D341Med (cell line): ENCODE data around the gene NEURL1.
"Not testable (repeated sequence)": the region's sequence is repeated elsewhere in the genome, so short reads cannot be mapped to it uniquely, and the experiment has no call there.

Experiments
- DNase-seq: peaks from one replicate; pipeline ENCODE4 v3.0.0; 2012; ENCODE audit warnings: low spot score

NEURL1 gene

DNA sequence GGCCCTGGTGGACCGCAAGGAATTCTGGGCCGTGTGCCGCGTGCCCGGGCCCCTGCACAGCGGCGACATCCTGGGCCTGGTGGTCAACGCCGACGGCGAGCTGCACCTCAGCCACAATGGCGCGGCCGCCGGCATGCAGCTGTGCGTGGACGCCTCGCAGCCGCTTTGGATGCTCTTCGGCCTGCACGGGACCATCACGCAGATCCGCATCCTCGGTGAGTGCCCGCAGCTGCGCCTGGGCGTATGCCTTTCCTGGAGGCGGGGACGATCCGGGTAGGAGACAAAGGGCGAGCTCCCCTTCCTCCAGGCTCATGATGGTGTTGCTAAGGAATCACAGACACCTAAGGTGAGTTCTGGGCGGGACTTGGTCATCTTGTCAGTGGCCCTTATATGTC, 91.5 kb downstream of the NEURL1 start:
- no peak for DNase-seq

GRCh38 chr10:103587073-103587472, 93.6 kb downstream of the NEURL1 start:
- no peak for DNase-seq

GRCh38 chr10:103589074-103589630, 95.6 kb downstream of the NEURL1 start:
- DNase-seq, result no peak

GRCh38 chr10:103590060-103590459, 96.6 kb downstream of the NEURL1 start:
- no peak for DNase-seq

DNA sequence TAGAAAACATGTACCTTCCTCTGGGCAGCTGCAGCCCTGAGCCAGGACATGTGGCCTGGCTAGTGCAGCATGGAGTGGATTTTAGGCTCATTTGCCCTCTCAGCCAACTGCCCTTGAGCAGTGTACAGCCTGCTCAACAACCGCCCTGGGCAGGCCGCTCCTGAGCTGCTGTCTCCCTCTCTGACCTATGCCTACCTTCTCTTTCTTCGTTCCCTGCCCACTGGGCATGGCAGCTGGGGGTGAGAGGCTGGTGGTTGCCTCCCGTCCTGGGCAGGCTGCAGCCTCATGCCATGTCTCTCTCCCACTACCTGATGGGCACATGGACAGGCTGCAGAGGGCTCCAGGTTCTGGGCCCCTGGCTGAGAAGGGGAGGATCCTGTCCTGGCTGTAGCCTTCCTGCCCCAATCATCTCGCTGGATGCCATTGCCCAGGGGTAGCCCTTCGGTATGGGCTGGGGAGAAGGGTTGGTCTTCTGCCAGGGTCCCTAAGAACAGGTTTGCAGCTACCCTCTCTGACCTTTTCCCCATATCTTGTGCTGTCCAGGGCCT, 97.3 kb downstream of the NEURL1 start:
- no peak for DNase-seq

GRCh38 chr10:103592186-103593021, 98.9 kb downstream of the NEURL1 start:
- peak; percentile 77 for DNase-seq

DNA sequence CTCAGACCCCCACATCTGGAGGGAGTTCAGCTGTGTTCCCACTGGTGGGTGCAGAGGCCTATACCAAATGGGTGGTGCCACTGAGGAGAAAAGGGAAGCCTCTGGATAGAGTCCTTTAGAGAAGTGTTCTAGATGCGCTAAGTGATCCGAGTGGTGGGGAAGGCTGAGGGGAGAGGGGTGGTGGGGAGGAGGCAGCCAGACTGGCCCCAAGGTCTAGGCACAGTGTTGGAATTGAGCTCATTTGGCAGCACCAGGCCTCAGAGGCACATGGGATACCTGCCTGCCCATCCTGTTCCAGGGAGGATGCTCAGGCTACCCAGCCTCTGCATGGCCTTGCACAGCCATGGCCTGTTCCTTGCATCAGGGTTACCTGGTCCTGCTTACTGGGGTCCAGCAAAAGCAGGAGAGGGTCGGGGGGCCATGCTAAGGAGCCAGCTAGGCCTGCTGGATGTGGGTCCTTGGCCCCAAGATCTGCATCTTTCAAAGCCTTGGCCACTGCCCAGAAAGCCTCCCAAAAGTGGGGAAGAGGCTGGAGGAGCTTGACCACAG, 99.6 kb downstream of the NEURL1 start:
- no peak for DNase-seq

GRCh38 chr10:103595933-103596726, 102.6 kb downstream of the NEURL1 start:
- no peak for DNase-seq

DNA sequence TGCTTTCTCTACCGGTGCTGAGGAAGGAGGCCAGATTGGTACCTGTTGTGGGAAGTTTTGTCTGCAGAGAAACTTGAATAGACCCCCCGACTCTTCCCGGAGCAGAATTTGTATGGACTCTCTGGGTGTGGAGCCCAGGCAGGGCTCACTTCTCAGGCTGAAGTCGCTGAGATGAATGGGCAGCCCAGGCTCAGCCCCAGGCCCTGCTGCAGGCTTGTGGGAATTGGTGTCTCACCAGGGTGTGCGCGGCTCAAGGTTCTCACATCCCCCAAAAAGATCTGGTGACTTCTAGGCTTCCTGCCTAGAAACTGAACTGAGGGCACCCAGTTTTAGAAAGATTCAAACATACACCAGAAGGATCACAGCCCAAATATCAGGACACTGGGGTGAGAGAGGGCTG, 103.5 kb downstream of the NEURL1 start:
- no peak for DNase-seq

- DNase-seq, result peak; percentile 79
Observed at GRCh38 chr10:103598654-103599115, 105.2 kb downstream of the NEURL1 start.

DNA sequence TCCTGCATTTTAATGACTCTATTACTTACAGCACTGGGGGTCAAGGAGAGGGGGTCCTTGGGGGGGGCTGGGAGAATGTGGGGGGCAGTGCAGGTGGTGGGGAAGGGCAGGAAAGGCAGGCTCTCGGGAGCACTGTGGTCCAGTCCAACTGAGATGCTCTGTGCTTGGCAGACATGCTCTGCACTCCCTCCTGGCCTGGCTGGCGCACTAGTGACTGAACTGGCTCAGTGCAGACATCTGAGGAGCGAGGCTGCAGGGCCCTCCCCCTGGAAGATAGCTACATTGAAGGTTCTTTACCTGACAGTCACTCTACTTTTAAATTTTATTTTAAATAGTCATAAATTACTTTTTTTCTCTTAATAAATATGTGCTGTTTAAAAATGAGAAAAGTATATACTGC, 105.7 kb downstream of the NEURL1 start:
- DNase-seq, result no peak

DNA sequence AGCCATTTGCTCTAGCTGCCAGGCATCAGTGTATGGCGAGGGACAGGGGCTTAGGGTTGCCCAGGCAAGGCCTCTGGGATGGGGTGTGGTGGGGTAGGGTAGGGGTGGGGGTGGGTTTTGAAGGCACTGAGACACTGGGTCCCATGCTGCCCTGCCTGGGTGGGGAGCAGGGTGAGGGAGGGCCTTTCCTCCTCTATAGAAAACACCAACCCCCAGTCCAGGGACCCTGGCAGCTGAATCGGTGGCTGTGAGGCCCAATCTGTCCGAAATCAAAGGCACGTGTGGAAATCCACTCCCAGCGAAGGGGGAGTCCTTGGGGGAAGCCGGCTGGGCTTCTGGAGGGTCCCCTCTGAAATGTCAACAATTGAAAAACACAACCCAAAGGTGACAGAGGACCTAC, 106.4 kb downstream of the NEURL1 start:
- DNase-seq, result no peak

- DNase-seq, result no peak
Observed at GRCh38 chr10:103600325-103600724, 106.8 kb downstream of the NEURL1 start.

DNA sequence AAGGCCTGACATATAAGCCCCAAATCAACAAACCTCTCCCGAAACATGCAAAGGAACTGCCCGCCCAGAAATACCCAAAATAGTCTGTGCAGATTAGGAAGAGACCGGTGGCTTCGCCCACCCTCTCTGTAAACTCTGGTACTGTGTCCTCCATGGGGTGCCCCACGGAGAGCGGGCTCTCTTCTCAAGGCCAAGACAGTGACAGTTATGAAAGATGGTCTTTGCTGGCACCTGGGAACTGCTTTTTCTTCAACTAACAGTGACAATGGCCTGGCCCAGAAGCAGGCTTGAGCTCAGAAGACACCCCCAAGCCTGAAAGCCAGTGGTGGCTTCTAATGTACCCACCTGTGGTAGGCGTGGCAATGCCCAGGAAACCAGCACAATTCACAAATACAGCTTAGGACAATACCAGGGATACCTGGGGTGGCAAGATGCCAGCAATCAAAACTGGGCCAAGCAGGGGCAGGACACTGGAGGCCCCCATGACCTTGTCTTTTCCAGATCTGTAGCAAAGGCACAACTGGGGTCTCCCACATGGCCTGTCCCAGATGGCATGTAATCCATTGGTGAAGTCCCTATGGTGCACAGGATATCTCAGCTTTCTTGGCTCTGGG, 107.6 kb downstream of the NEURL1 start:
- DNase-seq, result no peak

GRCh38 chr10:103602028-103602851, 108.7 kb downstream of the NEURL1 start:
- DNase-seq, result no peak

GRCh38 chr10:103602852-103603155, 109.3 kb downstream of the NEURL1 start:
- no peak for DNase-seq

- no peak for DNase-seq
Observed at GRCh38 chr10:103603382-103603781, 109.9 kb downstream of the NEURL1 start.

GRCh38 chr10:103605359-103606096, 112.0 kb downstream of the NEURL1 start:
- DNase-seq, result peak; percentile 36

- not testable (repeated sequence) for DNase-seq
Observed at GRCh38 chr10:103606097-103606438, 112.6 kb downstream of the NEURL1 start.

DNA sequence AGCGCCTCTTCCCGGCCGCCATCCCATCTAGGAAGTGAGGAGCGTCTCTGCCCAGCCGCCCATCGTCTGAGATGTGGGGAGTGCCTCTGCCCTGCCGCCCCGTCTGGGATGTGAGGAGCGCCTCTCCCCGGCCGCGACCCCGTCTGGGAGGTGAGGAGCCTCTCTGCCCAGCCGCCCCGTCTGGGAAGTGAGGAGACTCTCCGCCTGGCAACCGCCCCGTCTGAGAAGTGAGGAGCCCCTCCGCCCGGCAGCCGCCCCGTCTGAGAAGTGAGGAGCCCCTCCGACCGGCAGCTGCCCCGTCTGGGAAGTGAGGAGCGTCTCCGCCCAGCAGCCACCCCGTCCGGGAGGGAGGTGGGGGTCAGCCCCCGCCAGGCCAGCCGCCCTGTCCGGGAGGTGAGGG, 113.5 kb downstream of the NEURL1 start:
- DNase-seq, result not testable (repeated sequence)
